ENCODE measurements around the gene OXSM. TPM values are rescaled to one million over a fixed set of nuclear protein-coding genes. Genes with fewer than 3 reads are reported as not detected.

Gene OXSM
- polyA plus RNA-seq, 1 donor (not counting 4 experiments of a cell fraction or from before 2014, with no cell fraction given) = 31.6 TPM

DNA sequence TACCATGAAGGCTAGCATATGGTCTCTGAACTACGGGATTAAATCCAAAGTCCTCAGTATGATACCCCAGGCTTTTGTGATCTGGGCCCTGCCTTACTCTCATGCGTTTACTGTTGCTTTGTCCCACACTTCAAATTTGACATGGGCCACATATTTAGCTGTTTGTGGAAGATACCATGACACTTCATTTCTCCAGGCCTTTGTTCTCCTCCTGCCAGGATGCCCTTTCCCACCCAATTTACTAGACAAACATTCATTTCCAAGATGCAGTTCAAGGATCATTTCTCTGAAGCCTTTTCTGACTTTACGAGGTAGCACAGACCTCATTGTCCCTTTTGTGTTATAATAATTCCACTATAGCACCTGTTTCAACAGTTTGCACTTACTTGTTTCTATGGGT, 2.2 kb upstream of the OXSM start:
- no peaks in the 10 kb centered on the region for H4K20me1 ChIP-seq (ENCODE audit: control insufficient read depth, extremely low read depth, insufficient read depth, low read length)
- H3K4me3 ChIP-seq (ENCODE audit: control insufficient read depth in 2 of 3, extremely low read depth in 1 of 3, insufficient read depth in 2 of 3, low read depth in 1 of 3, low read length in 3 of 3) = no peak overlapping the region
- FAIRE-seq (no peak), DNase-seq (ENCODE audit: low read depth, low spot score) (no peak)
- no peaks in the 10 kb centered on the region for H3K36me3 ChIP-seq (ENCODE audit: control insufficient read depth in 2 of 2, extremely low read depth in 1 of 2, insufficient read depth in 2 of 2, low read length in 2 of 2)
- H3K9ac ChIP-seq (ENCODE audit: control insufficient read depth, extremely low read depth, insufficient read depth, low read length) = no peak overlapping the region
- H3K27ac ChIP-seq (ENCODE audit: control insufficient read depth, insufficient read depth, low read length) = no peak overlapping the region
- H3K79me2 ChIP-seq (ENCODE audit: control insufficient read depth, insufficient read depth, low read length) = peaks cover 6% of the 10 kb centered on the region
- H3K9me1 ChIP-seq (ENCODE audit: control insufficient read depth, extremely low read depth, insufficient read depth, low read length) = no peaks in the 10 kb centered on the region
- no peaks in the 10 kb centered on the region for H3K27me3 ChIP-seq (ENCODE audit: control insufficient read depth, extremely low read depth, insufficient read depth, low read length)
- TF ChIP-seq, protein P1, sequence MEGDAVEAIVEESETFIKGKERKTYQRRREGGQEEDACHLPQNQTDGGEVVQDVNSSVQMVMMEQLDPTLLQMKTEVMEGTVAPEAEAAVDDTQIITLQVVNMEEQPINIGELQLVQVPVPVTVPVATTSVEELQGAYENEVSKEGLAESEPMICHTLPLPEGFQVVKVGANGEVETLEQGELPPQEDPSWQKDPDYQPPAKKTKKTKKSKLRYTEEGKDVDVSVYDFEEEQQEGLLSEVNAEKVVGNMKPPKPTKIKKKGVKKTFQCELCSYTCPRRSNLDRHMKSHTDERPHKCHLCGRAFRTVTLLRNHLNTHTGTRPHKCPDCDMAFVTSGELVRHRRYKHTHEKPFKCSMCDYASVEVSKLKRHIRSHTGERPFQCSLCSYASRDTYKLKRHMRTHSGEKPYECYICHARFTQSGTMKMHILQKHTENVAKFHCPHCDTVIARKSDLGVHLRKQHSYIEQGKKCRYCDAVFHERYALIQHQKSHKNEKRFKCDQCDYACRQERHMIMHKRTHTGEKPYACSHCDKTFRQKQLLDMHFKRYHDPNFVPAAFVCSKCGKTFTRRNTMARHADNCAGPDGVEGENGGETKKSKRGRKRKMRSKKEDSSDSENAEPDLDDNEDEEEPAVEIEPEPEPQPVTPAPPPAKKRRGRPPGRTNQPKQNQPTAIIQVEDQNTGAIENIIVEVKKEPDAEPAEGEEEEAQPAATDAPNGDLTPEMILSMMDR (optimal IDR thresholded peaks at IDR 0.05 in 1 of 3, IDR thresholded peaks at IDR 0.05 in 1 of 3, conservative IDR thresholded peaks at IDR 0.05 in 1 of 3; ENCODE audit: extremely low read depth in 1 of 3, insufficient read depth in 2 of 3, low read length in 3 of 3) = no peak
- dilution Hi-C loops (cut with MboI; ENCODE audit: extremely low pct_ligation_motif_present, low sequenced_read_pairs) = no loop called here
- H3K4me2 ChIP-seq (ENCODE audit: control insufficient read depth, extremely low read depth, insufficient read depth, low read depth, low read length) = no peak overlapping the region
- H3K4me1 ChIP-seq (ENCODE audit: control insufficient read depth, extremely low read depth, insufficient read depth, low read length) = peaks cover 3% of the 10 kb centered on the region
- H2AFZ ChIP-seq (ENCODE audit: control insufficient read depth, low read length) = no peak overlapping the region
- H3K9me3 ChIP-seq (ENCODE audit: control insufficient read depth, low read depth, low read length) = no peaks in the 10 kb centered on the region

DNA sequence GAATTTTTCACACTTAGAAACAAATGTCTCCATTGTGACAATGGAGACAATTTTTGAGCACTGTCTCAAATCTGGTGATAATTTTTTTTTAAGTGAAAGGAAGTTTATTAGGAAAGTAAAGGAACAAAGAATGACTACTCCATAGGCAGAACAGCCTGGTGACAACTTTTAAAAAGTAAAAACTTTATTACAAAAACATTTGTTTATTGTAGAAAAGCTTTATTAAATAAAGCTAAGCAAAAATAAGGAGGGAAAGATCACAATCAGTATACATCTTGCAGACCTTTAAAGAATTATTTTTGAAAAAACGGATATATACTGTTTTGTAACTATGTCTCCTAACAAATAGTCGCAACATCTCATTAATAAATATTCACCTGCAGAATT, 688 bp upstream of the OXSM start:
- H3K9ac ChIP-seq (ENCODE audit: control insufficient read depth, extremely low read depth, insufficient read depth, low read length) = peak overlapping the region; percentile 88
- H3K9me1 ChIP-seq (ENCODE audit: control insufficient read depth, extremely low read depth, insufficient read depth, low read length) = no peaks in the 10 kb centered on the region
- no peak for FAIRE-seq
- dilution Hi-C loops (cut with MboI; ENCODE audit: extremely low pct_ligation_motif_present, low sequenced_read_pairs) = no loop called here
- no peak for DNase-seq (ENCODE audit: low read depth, low spot score)
- peak overlapping the region; percentile 91 for H3K4me2 ChIP-seq (ENCODE audit: control insufficient read depth, extremely low read depth, insufficient read depth, low read depth, low read length)
- TF ChIP-seq EZH2 (IDR thresholded peaks at IDR 0.05; ENCODE audit: low read length) = no peak
- TF ChIP-seq, protein P1 (optimal IDR thresholded peaks at IDR 0.05 in 1 of 3, IDR thresholded peaks at IDR 0.05 in 1 of 3, conservative IDR thresholded peaks at IDR 0.05 in 1 of 3; ENCODE audit: extremely low read depth in 1 of 3, insufficient read depth in 2 of 3, low read length in 3 of 3) = no peak
- H3K36me3 ChIP-seq (ENCODE audit: control insufficient read depth in 2 of 2, extremely low read depth in 1 of 2, insufficient read depth in 2 of 2, low read length in 2 of 2) = no peaks in the 10 kb centered on the region
- H3K27ac ChIP-seq (ENCODE audit: control insufficient read depth, insufficient read depth, low read length) = peak overlapping the region; percentile 86
- H2AFZ ChIP-seq (ENCODE audit: control insufficient read depth, low read length) = peak overlapping the region; percentile 88
- peak overlapping the region; percentile 57 to 94 (median 72) for H3K4me3 ChIP-seq (ENCODE audit: control insufficient read depth in 2 of 3, extremely low read depth in 1 of 3, insufficient read depth in 2 of 3, low read depth in 1 of 3, low read length in 3 of 3)
- H3K4me1 ChIP-seq (ENCODE audit: control insufficient read depth, extremely low read depth, insufficient read depth, low read length) = no peaks in the 10 kb centered on the region
- no peaks in the 10 kb centered on the region for H3K9me3 ChIP-seq (ENCODE audit: control insufficient read depth, low read depth, low read length)
- no peaks in the 10 kb centered on the region for H3K27me3 ChIP-seq (ENCODE audit: control insufficient read depth, extremely low read depth, insufficient read depth, low read length)
- H4K20me1 ChIP-seq (ENCODE audit: control insufficient read depth, extremely low read depth, insufficient read depth, low read length) = no peaks in the 10 kb centered on the region
- peaks cover 5% of the 10 kb centered on the region for H3K79me2 ChIP-seq (ENCODE audit: control insufficient read depth, insufficient read depth, low read length)

Measured in keratinocyte (primary cell).